Measurements from ENCODE around the gene SNRNP35.
"Not testable (repeated sequence)": the region's sequence is repeated elsewhere in the genome, so short reads cannot be mapped to it uniquely, and the experiment has no call there.

SNRNP35 gene

DNA sequence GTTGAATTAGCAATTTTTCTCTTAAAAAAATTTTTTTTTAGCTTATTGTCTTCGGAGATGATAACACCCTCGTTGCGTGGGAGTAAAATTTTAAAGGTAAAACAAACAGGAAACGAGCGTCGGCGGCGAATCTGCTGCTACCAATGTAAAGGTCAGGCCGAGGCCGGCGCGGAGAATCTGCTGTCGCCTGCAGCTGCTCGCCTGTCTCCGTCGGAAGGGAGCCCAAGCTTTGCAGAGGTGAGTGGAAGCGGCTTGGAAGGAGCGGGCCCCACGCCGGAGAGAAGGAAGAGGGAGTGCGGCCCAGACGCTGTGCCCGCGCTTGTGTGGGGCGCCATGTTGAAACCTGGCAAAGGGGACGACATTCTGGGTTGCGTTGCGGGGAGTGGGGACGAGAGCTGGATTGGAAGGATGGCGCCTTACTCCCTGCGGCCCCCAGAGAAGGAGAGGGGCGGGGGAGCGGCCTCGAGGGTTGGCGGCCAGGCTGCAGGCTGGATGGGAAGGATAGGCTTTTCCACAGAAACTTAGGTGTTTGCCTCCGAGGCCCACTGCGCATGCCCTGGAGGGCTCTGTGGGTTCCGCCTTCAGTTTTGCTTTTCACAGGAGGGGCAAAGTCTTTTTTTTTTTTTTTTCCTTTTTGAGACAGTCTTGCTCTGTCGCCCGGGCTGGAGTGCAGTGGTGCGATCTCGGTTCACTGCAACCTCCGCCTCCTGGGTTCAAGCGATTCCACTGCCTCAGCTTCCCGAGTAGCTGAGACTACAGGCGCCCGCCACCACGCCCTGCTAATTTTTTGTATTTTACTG lies at the start of gene SNRNP35:
Gene SNRNP35, plus strand, starts transcription at position 160 of the 800 bp plus-strand sequence. CDS start 7,402 bp downstream, outside the sequence.
- DNase-seq (ENCODE audit: low read depth in 2 of 2): peak; percentile 67 to 72

DNA sequence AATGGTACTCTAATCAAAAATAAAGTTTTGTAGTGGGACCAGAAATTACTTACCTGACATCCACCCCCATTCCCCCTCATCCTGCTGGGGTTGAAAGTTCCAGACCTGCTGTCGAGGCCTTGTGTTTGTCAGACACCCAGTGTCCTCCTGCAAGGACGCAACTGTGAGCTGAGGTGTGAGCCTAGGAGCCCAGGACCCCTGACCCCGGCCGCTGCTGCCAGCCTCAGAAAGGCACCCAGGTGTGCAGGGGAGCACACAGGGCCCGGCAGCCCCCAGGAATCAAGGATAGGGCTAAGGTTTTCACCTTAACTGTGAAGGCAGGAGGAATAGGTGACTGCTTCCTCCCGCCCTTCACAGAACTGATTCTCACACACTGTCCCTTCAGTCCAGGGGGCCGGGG lies 49.3 kb upstream of the SNRNP35 start:
- DNase-seq (ENCODE audit: low read depth in 2 of 2): not testable (repeated sequence)

DNA sequence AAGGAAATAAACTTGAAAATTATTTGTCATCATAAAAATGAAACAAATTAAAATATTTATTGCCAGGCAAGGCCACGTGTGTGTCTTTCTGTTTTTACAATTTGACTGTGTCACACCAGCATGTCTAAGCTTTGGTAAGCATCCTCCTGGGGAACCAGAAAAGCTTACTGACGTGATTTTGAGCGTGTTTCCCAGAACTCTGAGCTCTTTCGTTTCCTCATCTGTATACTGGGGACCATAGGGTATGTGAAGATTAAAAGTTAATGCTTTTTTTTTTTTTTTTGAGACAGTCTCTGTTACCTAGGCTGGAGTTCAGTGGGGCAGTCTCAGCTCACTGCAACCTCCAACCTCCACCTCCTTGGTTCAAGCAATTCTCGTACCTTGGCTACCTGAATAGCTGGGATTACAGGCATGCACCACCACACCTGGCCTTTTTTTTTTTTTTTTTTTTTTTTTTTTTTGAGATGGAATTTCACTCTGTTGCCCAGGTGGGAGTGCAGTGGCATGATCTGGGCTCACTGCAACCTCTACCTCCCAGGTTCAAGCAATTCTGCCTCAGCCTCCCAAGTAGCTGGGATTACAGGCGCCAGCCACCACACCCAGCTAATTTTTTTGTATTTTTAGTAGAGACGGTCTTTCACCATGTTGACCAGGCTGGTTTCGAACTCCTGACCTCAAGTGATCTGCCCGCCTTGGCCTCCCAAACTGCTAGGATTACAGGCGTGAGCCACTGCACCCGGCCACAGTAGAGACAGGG lies 48.5 kb upstream of the SNRNP35 start:
- DNase-seq (ENCODE audit: low read depth in 2 of 2): not testable (repeated sequence)

GRCh38 chr12:123410041-123410412 lies 47.9 kb upstream of the SNRNP35 start:
- no peak for DNase-seq (ENCODE audit: low read depth in 2 of 2)

DNA sequence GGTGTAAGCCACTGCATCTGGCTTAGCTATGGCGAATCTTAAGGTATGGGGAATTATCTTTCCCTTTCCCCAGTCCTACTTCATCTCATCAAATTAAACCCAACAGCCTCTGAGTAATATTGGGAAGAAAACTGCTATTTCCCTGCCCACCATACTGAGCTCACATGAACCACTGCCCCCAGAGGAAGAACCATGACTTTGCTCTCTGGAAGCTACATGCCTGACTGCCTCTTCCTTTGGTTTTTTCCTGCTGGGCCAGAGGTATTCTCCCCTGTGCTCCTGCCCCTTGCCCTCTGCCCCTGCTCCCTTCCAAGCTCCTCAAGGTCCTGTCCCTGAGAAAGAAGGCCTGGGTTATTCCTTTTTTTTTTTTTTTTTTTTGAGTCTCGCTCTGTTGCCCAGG lies 36.6 kb upstream of the SNRNP35 start:
- no peak for DNase-seq (ENCODE audit: low read depth in 2 of 2)

GRCh38 chr12:123427036-123427769 lies 30.7 kb upstream of the SNRNP35 start:
- no peak for DNase-seq (ENCODE audit: low read depth in 2 of 2)

GRCh38 chr12:123428591-123428990 lies 29.3 kb upstream of the SNRNP35 start:
- DNase-seq (ENCODE audit: low read depth in 2 of 2): no peak

DNA sequence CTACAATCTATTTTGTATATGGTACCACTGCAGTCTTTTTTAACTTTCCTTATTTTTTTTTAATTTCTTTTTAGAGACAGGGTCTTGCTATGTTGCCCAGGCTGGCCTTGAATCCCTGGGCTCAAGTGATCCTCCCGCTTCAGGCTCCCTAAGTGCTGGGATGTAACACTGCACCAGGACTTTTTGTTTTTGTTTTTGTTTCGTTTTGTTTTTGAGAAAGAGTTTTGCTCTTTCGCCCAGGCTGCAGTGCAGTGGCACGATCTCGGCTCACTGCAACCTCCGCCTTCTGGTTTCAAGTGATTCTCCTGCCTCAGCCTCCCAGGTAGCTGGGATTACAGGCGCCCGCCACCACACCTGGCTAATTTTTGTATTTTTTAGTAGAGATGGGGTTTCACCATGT lies 28.8 kb upstream of the SNRNP35 start:
- DNase-seq (ENCODE audit: low read depth in 2 of 2): not testable (repeated sequence)

GRCh38 chr12:123431951-123432817 lies 25.8 kb upstream of the SNRNP35 start:
- not testable (repeated sequence) for DNase-seq (ENCODE audit: low read depth in 2 of 2)

DNA sequence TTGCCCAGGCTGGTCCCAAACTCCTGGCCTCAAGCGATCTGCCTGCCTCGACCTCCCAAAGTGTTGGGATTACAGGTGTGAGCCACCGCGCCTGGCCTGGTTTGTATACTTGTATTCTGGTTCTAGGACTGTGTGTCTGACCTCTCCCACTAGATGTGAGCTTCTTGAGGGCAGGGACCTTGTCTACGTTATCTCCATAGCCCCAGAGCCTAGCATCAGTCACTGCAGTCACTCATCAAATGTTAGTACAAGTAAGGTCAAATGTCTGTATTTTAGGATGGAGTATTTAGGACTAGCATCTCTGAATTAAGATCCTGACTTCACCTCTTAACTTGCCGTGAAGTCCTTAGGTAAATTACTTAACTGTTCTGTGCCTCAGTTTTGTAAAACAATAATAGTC lies 24.3 kb upstream of the SNRNP35 start:
- DNase-seq (ENCODE audit: low read depth in 2 of 2): no peak

DNA sequence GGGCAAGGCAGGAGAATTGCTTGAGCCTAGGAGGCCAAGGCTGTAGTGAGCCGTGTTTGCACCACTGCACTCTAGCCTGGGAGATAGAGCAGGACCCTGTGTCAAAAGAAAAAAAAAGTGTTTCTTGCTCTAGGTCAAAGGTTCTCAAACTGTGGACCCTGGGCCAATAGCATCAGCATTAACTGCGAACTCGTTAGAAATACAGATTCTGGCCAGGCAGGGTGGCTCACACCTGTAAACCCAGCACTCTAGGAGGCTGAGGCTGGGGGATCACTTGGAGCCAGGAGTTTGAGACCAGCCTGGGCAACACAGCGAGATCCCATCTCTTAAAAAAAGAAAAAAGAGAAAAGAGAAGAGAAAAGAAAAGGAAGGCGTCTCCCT lies 22.3 kb upstream of the SNRNP35 start:
- DNase-seq (ENCODE audit: low read depth in 2 of 2): no peak

DNA sequence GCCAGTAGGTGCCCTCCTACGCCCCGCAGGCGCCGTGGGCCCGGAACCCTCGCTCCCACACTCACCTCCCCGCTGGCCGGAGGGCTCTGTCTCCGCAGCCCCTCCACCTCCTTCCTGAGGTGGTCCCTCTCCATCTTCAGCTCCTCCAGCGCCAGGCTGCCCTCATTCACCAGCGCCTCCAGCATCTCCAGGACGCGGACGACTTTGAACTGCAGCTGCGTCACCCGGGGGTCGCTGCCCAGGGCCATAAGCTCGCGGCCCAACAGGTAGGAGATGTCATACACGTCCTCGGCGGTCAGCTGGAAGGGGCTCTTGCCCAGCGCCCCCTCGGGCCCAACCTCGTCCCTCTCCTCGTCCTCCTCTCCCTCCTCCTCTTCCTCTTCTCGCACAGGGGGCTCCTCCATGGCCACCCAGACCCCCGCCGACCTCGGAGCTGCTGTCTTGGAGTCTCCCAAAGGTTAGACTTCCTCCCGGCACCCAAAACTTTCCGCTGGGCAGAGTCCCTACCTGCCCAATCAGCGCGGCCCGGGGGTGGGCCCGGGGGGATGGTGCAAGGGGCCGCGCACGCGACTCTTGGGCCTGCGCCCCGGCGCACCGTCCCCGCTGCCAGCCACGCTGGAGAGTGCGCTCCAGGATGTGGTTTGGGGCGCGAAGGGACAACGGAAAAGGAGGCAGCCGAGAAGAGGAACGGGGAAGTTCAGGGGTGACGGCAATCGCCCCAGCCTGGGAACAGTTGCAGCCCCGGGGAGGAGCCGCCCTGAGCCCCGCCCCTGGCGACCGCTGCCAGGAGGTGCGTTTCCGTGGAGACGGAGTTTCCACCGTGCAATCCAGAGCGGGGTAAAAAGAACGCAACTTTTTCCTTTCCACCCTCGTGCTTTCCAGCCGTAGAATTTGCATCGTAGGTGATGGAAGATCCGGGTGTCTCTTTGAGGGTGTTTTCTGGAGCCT lies 21.6 kb upstream of the SNRNP35 start, which contains the start of gene RILPL2:
Gene RILPL2, minus strand, starts transcription at position 668 of the 948 bp plus-strand sequence. Its CDS starts 264 bp downstream, at position 404.
- DNase-seq (ENCODE audit: low read depth in 2 of 2): peak; percentile 88 to 89

GRCh38 chr12:123441523-123442164 lies 16.3 kb upstream of the SNRNP35 start:
- no peak for DNase-seq (ENCODE audit: low read depth in 2 of 2)

DNA sequence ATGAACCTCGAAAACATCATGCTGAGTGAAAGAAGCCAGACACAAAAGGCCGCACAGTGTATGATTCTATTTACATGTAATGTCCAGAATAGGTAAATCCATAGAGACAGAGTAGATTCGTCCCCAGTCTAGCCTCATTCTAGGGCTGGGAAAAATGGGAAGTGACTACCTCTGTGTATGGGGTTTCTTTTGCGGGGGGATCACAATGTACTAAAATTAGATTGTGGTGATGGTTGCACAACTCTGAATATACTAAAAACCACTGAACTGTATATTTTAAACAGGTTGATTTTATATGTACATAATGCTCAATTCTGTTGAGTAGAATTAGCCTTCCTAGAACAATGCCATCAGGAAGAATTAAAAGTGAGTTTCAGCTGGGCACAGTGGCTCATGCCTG lies 15.2 kb upstream of the SNRNP35 start:
- DNase-seq (ENCODE audit: low read depth in 2 of 2): no peak

DNA sequence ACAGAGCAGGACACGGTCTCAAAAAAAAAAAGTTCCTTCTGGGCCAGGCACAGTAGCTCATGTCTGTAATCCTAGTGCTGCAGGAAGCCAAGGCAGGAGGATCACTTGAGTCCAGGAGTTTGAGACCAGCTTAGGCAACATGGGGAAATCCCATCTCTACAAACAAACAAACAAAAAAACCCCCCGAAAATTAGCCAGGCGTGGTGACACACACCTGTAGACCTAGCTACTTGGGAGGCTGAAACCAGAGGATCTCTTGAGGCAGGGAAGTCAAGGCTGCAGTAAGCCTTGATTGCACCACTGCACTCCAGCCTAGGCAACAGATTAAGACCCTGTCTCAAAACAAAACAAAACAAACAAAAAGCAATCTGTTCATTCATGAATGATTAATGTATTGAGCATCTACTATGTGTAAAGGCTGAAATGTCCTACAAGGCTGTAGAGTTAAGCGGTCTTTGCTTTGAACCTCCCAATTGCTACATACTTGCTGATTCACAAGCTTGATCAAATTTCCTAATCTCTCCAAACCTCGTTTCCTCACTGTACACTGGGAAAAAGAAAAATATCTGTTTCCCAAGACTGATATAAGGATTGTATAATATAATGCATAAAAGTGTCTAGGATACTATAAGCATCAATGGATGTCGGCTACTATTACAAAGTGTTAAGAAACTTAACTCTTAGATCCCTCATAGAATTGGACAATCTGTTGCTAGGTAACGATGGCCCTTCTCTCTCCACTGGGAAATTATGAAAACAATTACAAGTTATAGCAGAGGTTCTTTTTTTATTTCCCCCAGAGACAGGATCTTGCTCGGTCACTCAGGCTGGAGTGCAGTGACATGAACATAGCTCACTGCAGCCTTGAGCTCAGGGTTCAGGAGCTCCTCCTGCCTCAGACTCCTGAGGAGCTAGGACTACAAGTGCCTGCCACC lies 13.6 kb upstream of the SNRNP35 start:
- no peak for DNase-seq (ENCODE audit: low read depth in 2 of 2)

- DNase-seq (ENCODE audit: low read depth in 2 of 2): no peak
Measured at GRCh38 chr12:123445388-123446332, 12.3 kb upstream of the SNRNP35 start.

- DNase-seq (ENCODE audit: low read depth in 2 of 2): no peak
Measured at GRCh38 chr12:123446333-123446713, 11.6 kb upstream of the SNRNP35 start.

Measured in stimulated activated CD4-positive, alpha-beta T cell treated with anti-CD3 and anti-CD28 coated beads, Interleukin-15, amount 100 ng/mL, for 48 hours (primary cell).